SW480 (cell line): Measurements from ENCODE around the gene FGF21.
A peak's percentile ranks its signal among the peaks of the same experiment; 100 is the strongest.
"Not testable (repeated sequence)": the region's sequence is repeated elsewhere in the genome, so short reads cannot be mapped to it uniquely, and the experiment has no call there.

Experiments
- DNase-seq: peaks from one replicate; pipeline ENCODE4 v3.0.0-alpha.2; 2016; ENCODE audit warnings: low spot score

FGF21 gene

DNA sequence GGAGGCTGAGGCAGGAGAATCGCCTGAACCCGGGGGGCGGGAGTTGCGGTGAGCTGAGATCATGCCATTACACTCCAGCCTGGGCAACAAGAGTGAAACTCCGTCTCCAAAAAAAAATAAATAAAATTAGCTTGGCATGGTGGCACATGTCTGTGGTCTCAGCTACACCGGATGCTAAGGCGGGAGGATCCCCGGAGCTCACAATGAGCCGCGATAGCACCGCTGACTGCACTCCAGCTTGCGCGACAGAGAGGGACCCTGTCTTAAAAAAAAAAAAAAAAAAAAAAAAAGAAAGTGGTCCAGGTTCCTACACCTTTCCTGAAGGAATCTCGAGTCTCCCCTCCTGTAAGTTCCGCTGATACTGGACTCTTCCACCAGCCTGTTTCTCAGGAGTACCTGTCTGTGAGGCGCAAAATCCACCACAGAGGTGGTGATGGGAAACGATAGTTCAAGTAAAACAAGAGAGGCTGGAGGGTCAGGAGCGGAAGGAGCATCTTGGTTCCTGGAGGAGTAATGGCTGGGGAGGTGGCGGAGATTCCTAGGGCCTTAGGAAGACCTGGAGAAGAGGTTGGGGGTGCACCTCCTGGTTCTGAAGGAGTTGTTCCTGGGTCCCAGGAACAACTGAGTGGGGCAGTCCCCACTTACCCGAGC, 3.4 kb upstream of the FGF21 start:
- DNase-seq = peak; percentile 25

- DNase-seq = peak; percentile 98
Measured at GRCh38 chr19:48752496-48753365, 2.6 kb upstream of the FGF21 start, which contains the start of gene FUT1. TSS of gene FUT1 (minus strand) at chr19:48752641. CDS start at chr19:48751281, 1,360 bp downstream.

- DNase-seq = no peak
Measured at GRCh38 chr19:48755787-48756186, 463 bp downstream of the FGF21 start.

- no peak for DNase-seq
Measured at GRCh38 chr19:48756212-48756611, 888 bp downstream of the FGF21 start.

- no peak for DNase-seq
Measured at GRCh38 chr19:48756686-48757085, 1.4 kb downstream of the FGF21 start.

DNA sequence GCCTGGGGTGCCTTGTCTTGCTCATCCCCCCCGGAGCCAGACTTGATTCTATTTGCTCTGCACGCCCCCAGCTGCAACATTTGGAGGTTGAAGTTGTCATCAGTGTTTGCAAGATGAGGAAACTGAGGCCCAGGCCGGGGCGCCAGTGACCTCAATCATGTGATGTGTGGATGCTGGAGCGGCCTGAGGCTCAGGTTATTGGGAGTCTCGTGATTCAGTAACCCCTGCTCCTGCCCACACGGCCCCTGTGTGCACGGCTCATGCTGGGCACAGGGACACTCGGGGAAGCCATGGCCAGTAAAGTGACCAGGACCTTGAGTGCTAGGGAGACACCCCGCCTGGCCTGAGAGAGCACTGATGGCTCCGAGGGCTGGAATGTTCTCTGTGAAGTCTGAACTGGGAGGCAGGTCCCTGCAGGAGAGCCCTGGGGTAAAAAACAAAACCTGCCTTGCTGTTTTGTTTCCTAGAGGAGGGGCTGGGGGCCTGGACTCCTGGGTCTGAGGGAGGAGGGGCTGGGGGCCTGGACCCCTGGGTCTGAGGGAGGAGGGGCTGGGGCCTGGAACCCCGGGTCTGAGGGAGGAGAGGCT, 1.9 kb downstream of the FGF21 start:
- no peak for DNase-seq

DNA sequence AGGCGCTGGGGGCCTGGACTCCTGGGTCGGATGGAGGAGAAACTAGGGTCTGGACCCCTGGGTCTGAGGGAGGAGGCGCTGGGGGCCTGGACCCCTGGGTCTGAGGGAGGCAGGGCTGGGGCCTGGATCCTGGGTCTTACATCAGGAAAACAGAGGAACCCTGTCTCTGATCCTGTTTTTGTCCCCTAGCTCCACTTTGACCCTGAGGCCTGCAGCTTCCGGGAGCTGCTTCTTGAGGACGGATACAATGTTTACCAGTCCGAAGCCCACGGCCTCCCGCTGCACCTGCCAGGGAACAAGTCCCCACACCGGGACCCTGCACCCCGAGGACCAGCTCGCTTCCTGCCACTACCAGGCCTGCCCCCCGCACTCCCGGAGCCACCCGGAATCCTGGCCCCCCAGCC, 2.4 kb downstream of the FGF21 start:
- no peak for DNase-seq

DNA sequence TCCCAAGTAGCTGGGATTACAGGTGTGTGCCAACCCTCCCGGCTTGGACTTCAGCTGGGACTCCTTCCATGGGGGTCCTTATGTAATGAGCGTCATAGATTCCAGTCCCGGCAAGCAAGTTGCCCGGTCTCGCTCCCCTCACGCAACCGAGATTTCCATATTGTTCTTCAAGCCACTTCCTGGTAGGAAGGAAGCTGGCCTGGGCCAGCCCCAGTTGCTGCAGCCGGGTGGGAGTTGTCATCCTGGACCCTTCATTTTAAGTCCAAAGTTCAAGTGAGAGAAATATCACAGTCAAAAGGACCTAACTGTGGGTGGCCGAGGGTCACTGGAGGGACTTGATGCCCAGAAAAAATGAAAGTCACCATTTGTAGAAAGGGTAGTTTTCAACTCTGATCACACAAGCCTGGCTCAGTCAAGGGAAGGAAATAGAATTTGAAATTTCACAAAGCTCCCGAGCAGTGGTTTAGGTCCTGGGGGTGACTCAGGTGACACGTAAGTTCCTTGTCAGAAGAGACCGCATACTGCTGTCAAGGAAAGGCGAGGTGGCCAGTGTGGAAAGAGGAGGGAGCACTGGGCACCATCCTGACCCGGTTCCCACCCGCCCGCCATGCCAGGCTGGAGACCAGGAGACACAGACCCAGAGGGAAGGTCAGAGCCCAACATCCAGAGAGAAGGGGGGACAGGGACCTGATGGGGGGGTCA, 5.3 kb downstream of the FGF21 start:
- DNase-seq = no peak

- not testable (repeated sequence) for DNase-seq
Measured at GRCh38 chr19:48765816-48766215, 10.5 kb downstream of the FGF21 start.

GRCh38 chr19:48768171-48768753, 12.9 kb downstream of the FGF21 start:
- not testable (repeated sequence) for DNase-seq

GRCh38 chr19:48768994-48769713, 13.8 kb downstream of the FGF21 start:
- DNase-seq = no peak

DNA sequence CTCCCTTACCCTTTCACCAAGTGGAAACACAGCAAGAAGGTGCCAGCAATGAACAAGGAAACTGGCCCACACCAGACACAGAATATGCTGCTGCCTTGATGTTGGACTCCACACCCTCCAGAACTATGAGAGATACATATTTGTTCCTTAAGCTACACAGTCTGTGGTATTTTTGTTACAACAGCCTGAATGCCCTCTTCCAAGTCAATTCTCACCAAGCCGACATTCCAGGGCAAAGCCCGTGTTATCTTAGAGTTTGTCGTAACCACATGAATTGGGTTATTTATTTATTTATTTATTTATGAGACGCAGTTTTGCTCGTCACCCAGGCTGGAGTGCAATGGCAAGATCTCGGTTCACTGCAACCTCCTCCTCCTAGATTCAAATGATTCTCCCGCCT, 14.9 kb downstream of the FGF21 start:
- peak; percentile 77 for DNase-seq

GRCh38 chr19:48770734-48771472, 15.6 kb downstream of the FGF21 start:
- DNase-seq = no peak

GRCh38 chr19:48772503-48772953, 17.2 kb downstream of the FGF21 start:
- DNase-seq = no peak

- no peak for DNase-seq
Measured at GRCh38 chr19:48777139-48777538, 21.8 kb downstream of the FGF21 start.

DNA sequence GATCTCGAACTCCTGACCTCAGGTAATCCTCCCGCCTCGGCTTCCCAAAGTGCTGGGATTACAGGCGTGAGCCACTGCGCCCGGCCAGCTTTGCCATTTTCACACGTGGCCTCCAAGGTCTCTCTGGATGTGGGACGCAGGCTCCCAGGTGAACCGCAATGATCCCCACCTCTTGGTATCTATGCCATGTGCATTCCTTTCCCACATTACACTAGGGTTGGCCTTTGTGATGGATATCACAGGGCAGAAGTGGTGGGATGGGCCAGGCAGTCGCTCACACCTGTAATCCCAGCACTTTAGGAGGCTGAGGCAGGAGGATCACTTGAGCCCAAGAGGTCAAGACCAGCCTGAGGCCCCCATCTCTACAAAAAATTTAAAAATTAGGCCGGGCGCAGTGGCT, 22.4 kb downstream of the FGF21 start:
- no peak for DNase-seq

DNA sequence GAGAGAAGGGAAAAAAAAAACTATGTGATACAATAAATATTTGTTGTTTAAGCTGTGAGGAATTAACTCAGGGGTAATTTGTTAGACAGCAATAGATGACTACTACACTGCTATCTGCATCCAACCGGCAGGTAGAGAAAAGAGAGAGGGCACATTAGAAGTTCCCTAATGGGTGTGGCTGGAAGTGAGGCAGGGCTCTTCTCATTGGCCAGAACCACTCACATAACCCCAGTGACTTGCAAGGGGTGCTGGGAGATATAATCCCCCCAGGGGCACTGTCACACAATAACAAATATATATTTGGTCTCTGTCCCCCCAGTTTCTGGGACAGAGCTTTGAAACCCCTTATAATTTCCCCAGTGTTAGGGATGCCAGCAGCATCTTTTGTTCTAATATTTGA, 24.3 kb downstream of the FGF21 start:
- DNase-seq = no peak

GRCh38 chr19:48780631-48781391, 25.5 kb downstream of the FGF21 start:
- DNase-seq = peak; percentile 99

DNA sequence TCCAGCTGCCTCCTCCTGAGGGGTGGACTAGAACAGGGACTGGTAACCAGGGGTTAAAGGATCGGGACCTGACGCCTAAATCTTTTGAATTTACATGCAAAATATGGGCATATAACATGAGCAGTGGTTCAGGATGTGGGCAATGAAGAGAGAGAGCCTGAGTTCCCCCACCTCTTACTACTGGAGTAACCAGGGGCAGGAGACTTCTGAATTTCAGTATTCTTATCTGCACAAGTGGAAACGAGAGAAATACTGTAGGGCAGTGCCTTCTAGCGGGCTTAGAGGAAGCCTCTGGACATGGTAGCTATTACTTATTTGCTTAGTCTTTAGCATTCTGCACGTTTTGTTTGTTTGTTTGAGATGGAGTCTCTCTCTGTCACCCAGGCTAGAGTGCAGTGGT, 29.2 kb downstream of the FGF21 start:
- no peak for DNase-seq

DNA sequence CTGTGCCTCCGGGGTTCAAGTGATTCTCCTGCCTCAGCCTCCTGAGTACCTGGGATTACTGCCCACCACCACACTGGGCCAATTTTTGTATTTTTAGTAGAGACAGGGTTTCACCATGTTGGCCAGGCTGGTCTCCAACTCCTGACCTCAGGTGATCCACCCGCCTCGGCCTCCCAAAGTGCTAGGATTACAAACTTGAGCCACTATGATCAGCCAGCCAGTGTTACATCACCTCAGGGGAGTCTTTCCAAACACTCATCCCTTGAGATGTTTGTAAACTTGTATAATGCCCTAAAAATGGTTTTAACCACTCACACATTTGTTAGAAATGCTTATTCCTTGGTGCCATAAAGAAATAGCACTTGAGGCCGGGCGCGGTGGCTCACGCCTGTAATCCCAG, 31.1 kb downstream of the FGF21 start:
- DNase-seq = not testable (repeated sequence)
